WERI-Rb-1 (cell line): ENCODE measurements around the gene NLRP4.

ENCODE experiments used
- DNase-seq: peaks from one replicate; pipeline ENCODE4 v3.0.0-alpha.2; 2020
- H3K27ac ChIP-seq: fragments of 250-450 bp; sonication (Bioruptor Pico); 2 replicates; pipeline ENCODE4 v1.5.1; 2020; ENCODE audit warnings: mild to moderate bottlenecking, moderate library complexity
- H3K27me3 ChIP-seq: fragments of 250-450 bp; sonication (Bioruptor Pico); 2 replicates; pipeline ENCODE4 v1.5.1; 2021; ENCODE audit warnings: mild to moderate bottlenecking, low read depth, moderate library complexity; ENCODE audit not compliant: insufficient read depth, severe bottlenecking
- H3K36me3 ChIP-seq: fragments of 250-450 bp; sonication (Bioruptor Pico); 2 replicates; pipeline ENCODE4 v1.5.1; 2020; ENCODE audit warnings: mild to moderate bottlenecking, moderate library complexity
- H3K4me3 ChIP-seq: 2 replicates; pipeline ENCODE4 v1.5.1; 2011; ENCODE audit warnings: low read depth, mild to moderate bottlenecking, control low read depth, low read length
- H3K9me3 ChIP-seq: fragments of 250-450 bp; sonication (Bioruptor Pico); 2 replicates; pipeline ENCODE4 v1.5.1; 2021; ENCODE audit warnings: mild to moderate bottlenecking, moderate library complexity; ENCODE audit not compliant: severe bottlenecking
- CTCF ChIP-seq: IDR thresholded peaks from 2 replicates; pipeline ENCODE4 v1.5.1; 2011; ENCODE audit warnings: low read depth, mild to moderate bottlenecking, control low read depth, inconsistent platforms, low read length

The NLRP4 gene

GRCh38 chr19:55930996-55931515, 94.7 kb downstream of the NLRP4 start:
- no peak for DNase-seq
- Histone ChIP-seq H3K4me3 (no peak overlapping the region), H3K9me3 (peaks cover 2% of the 10 kb centered on the region), H3K36me3 (no peaks in the 10 kb centered on the region), H3K27ac (no peak overlapping the region), H3K27me3 (peaks cover 68% of the 10 kb centered on the region)
- no peak for TF ChIP-seq CTCF
